ENCODE results near the gene VLDLR.

GRCh38 chr9:2605246-2605645, 16.3 kb upstream of the VLDLR start:
- TF ChIP-seq POLR2A (IDR thresholded peaks at IDR 0.05) (no peak), CTCF (IDR thresholded peaks at IDR 0.05) (no peak)
